Fibroblast of mammary gland (primary cell): Measurements from ENCODE around the gene INSIG1.

Experiments
- DNase-seq: peaks from one replicate; pipeline ENCODE4 v3.0.0-alpha.2; 2010; ENCODE audit warnings: low read depth
- H3K4me3 ChIP-seq: 2 replicates; pipeline ENCODE4 v1.5.1; 2011; ENCODE audit warnings: low read depth, mild to moderate bottlenecking, low read length, moderate library complexity; ENCODE audit not compliant: control insufficient read depth
- CTCF ChIP-seq: conservative IDR thresholded peaks from 2 replicates; pipeline ENCODE4 v1.5.1; 2011; ENCODE audit warnings: low read depth, low read length, inconsistent platforms; ENCODE audit not compliant: control insufficient read depth, insufficient read depth

Gene INSIG1

GRCh38 chr7:155331396-155331795 lies 33.7 kb downstream of the INSIG1 start:
- no peak for TF ChIP-seq CTCF
- H3K4me3 ChIP-seq = no peak overlapping the region
- DNase-seq = no peak

GRCh38 chr7:155333346-155334234 lies 35.9 kb downstream of the INSIG1 start:
- no peak overlapping the region for H3K4me3 ChIP-seq
- DNase-seq = no peak
- no peak for TF ChIP-seq CTCF

- no peak overlapping the region for H3K4me3 ChIP-seq
- no peak for TF ChIP-seq CTCF
- no peak for DNase-seq
Observed at GRCh38 chr7:155336812-155337602, 39.3 kb downstream of the INSIG1 start.

- H3K4me3 ChIP-seq = no peak overlapping the region
- DNase-seq = no peak
- TF ChIP-seq CTCF = no peak
Observed at GRCh38 chr7:155337946-155338631, 40.4 kb downstream of the INSIG1 start.

GRCh38 chr7:155338632-155339320 lies 41.1 kb downstream of the INSIG1 start:
- TF ChIP-seq CTCF = no peak
- no peak for DNase-seq

GRCh38 chr7:155339474-155339873 lies 41.8 kb downstream of the INSIG1 start:
- no peak overlapping the region for H3K4me3 ChIP-seq
- no peak for DNase-seq
- no peak for TF ChIP-seq CTCF

More at GRCh38 chr7:155338632-155339320, 41.1 kb downstream of the INSIG1 start:
- H3K4me3 ChIP-seq = no peak overlapping the region
